CD14-positive monocyte (primary cell): Measurements from ENCODE around the gene TEDC1. TPM values are rescaled to one million over a fixed set of nuclear protein-coding genes. Genes with fewer than 3 reads are reported as not detected.

Experiments
- DNase-seq, 3 donors: peaks; one replicate each; pipeline ENCODE4 v3.0.0-alpha.2; 2011 to 2022
- H2AFZ ChIP-seq: 2 replicates; pipeline ENCODE4 v1.6.0; 2012; ENCODE audit warnings: mild to moderate bottlenecking, low read depth, low read length, inconsistent platforms; ENCODE audit not compliant: insufficient read depth, poor library complexity, severe bottlenecking
- H3K27ac ChIP-seq, 2 donors: 1 replicate in 1 of 2; 2 replicates in 1 of 2; pipeline ENCODE4 v1.5.1; 2012 to 2013; ENCODE audit warnings: low read length in 2 of 2, control low read depth in 1 of 2, inconsistent platforms in 1 of 2, low read depth in 1 of 2, mild to moderate bottlenecking in 1 of 2
- H3K27me3 ChIP-seq, 2 donors: one replicate each; pipeline versions ENCODE4 v1.6.0 to v1.6.1; 2011 to 2013; ENCODE audit warnings: low read length in 2 of 2; ENCODE audit not compliant: control insufficient read depth in 2 of 2, insufficient read depth in 2 of 2
- H3K36me3 ChIP-seq, 2 donors: replicated peaks in 1 of 2; 1 replicate in 1 of 2; 2 replicates in 1 of 2; pipeline versions ENCODE4 v1.5.1 to v1.6.1; 2012 to 2013; ENCODE audit warnings: low read length in 2 of 2, control low read depth in 1 of 2, inconsistent platforms in 1 of 2, mild to moderate bottlenecking in 1 of 2; ENCODE audit not compliant: insufficient read depth in 2 of 2, control insufficient read depth in 1 of 2
- H3K4me1 ChIP-seq, 2 donors: 1 replicate in 1 of 2; 2 replicates in 1 of 2; pipeline versions ENCODE4 v1.5.1 to v1.6.1; 2012 to 2013; ENCODE audit warnings: low read length in 2 of 2, control low read depth in 1 of 2, inconsistent platforms in 1 of 2, mild to moderate bottlenecking in 1 of 2, moderate library complexity in 1 of 2; ENCODE audit not compliant: insufficient read depth in 2 of 2, control insufficient read depth in 1 of 2
- H3K4me2 ChIP-seq: replicated peaks from 2 replicates; pipeline ENCODE3; 2012; ENCODE audit warnings: low read length, moderate library complexity, mild to moderate bottlenecking; ENCODE audit not compliant: poor library complexity, severe bottlenecking; ENCODE audit errors: extremely low read depth
- H3K4me3 ChIP-seq, 3 experiments: fragments of 200-600 bp in 1 of 3; sonication (generic) in 1 of 3; replicated peaks in 1 of 3; 1 replicate in 2 of 3; 2 replicates in 1 of 3; pipeline ENCODE4 v1.5.1; 2011 to 2013; ENCODE audit warnings: low read length in 3 of 3, mild to moderate bottlenecking in 3 of 3, control low read depth in 2 of 3, low read depth in 2 of 3, inconsistent platforms in 1 of 3, moderate library complexity in 1 of 3
- H3K79me2 ChIP-seq: 2 replicates; pipeline ENCODE4 v1.6.0; 2012; ENCODE audit warnings: mild to moderate bottlenecking, control low read depth, inconsistent platforms, low read length, moderate library complexity; ENCODE audit not compliant: insufficient read depth
- H3K9ac ChIP-seq: 2 replicates; pipeline ENCODE4 v1.6.0; 2017; ENCODE audit warnings: low read length, mild to moderate bottlenecking; ENCODE audit not compliant: insufficient read depth, poor library complexity, severe bottlenecking
- H3K9me3 ChIP-seq, 2 donors: replicated peaks in 1 of 2; 1 replicate in 1 of 2; 2 replicates in 1 of 2; pipeline versions ENCODE4 v1.5.1 to v1.6.1; 2012 to 2013; ENCODE audit warnings: low read length in 2 of 2, control low read depth in 1 of 2; ENCODE audit not compliant: control insufficient read depth in 1 of 2, insufficient read depth in 1 of 2
- H4K20me1 ChIP-seq: 2 replicates; pipeline ENCODE4 v1.6.0; 2012; ENCODE audit warnings: mild to moderate bottlenecking, low read length, control low read depth, moderate library complexity; ENCODE audit not compliant: insufficient read depth
- H3K27ac Mint-ChIP-seq, 7 donors: one replicate each; pipeline ENCODE4 v1.8.0; 2020; ENCODE audit warnings: mild to moderate bottlenecking in 7 of 7, mixed read lengths in 7 of 7, moderate library complexity in 6 of 7, inconsistent platforms in 2 of 7
- H3K27me3 Mint-ChIP-seq, 3 donors: one replicate each; pipeline ENCODE4 v1.8.0; 2021 to 2022; ENCODE audit warnings: low read depth in 3 of 3, mild to moderate bottlenecking in 3 of 3, mixed read lengths in 3 of 3, moderate library complexity in 3 of 3, inconsistent platforms in 1 of 3
- H3K36me3 Mint-ChIP-seq, 2 donors: one replicate each; pipeline ENCODE4 v1.8.0; 2020; ENCODE audit warnings: mixed read lengths in 2 of 2, inconsistent platforms in 1 of 2, mild to moderate bottlenecking in 1 of 2
- H3K4me1 Mint-ChIP-seq: one replicate; pipeline ENCODE4 v1.8.0; 2020; ENCODE audit warnings: mild to moderate bottlenecking, mixed read lengths
- H3K4me3 Mint-ChIP-seq, 2 donors: one replicate each; pipeline ENCODE4 v1.8.0; 2020; ENCODE audit warnings: mild to moderate bottlenecking in 2 of 2, mixed read lengths in 2 of 2, moderate library complexity in 1 of 2
- H3K9me3 Mint-ChIP-seq, 7 donors: one replicate each; pipeline ENCODE4 v1.8.0; 2020 to 2022; ENCODE audit warnings: mixed read lengths in 7 of 7, mild to moderate bottlenecking in 6 of 7, moderate library complexity in 6 of 7, inconsistent platforms in 2 of 7
- CTCF ChIP-seq: fragments of 200-600 bp; IDR thresholded peaks from one replicate; pipeline ENCODE4 v1.8.0; 2022; ENCODE audit warnings: antibody characterized with exemption, mild to moderate bottlenecking
- WGBS: methylation state at CpG from one replicate; pipeline ENCODE4 v1.1.5; 2013; ENCODE audit warnings: missing lambda C conversion rate; ENCODE audit not compliant: insufficient coverage; 5-methylcytosine and 5-hydroxymethylcytosine counted together
- intact Hi-C, 2 donors: fragments of 100-400 bp; cut with micrococcal nuclease; formaldehyde crosslinking; loops; one replicate each; pipeline versions ENCODE4 v1.15.0 to v1.15.1; 2023
- polyA plus RNA-seq, 3 donors: library from polyadenylated mRNA; depleted of rRNA in 1 of 3; unstranded in 2 of 3; stranded (reverse) in 1 of 3; fragments of 300-500 nt in 2 of 3; fragments of >200 nt in 1 of 3; fragmentation: Illumina TruSeq in 2 of 3; gene quantifications; 1 replicate in 2 of 3; 2 replicates in 1 of 3; pipeline ENCODE4 v1.2.3, GENCODE V29; 2012 to 2021

The TEDC1 gene
- polyA plus RNA-seq, 3 donors = 7.8 to 23.4 (median 9.0) TPM

GRCh38 chr14:105490267-105490571 lies 827 bp upstream of the TEDC1 start:
- intact Hi-C loops = loop anchor here (1.0 to 5.0 kb wide), 6 partner anchors 41 to 738 kb away; partner anchors contain the start of genes SIVA1 (in 1 of the 2) and TEX22 (in 1 of the 2)
- peaks cover 2 to 18% of the 10 kb centered on the region in 2 donors for H3K27me3 ChIP-seq
- H3K4me1 Mint-ChIP-seq = peaks cover 37% of the 10 kb centered on the region

GRCh38 chr14:105491366-105491973 lies 424 bp downstream of the TEDC1 start:
- H3K9me3 ChIP-seq = no peaks in the 10 kb centered on the region
- peak; percentile 69 to 86 (median 83) for DNase-seq
- intact Hi-C loops = loop anchor here (2.0 to 5.0 kb wide), 5 partner anchors 43 to 739 kb away; partner anchors contain the start of genes SIVA1 (in 1 of the 2) and TEX22 (in 1 of the 2)
- peak overlapping the region; percentile 79 to 81 for H3K4me3 Mint-ChIP-seq
- peaks cover 5 to 17% of the 10 kb centered on the region in 2 donors for H3K36me3 Mint-ChIP-seq
- H3K4me1 Mint-ChIP-seq = peaks cover 24% of the 10 kb centered on the region
- TF ChIP-seq CTCF = no peak
- peak overlapping the region; percentile 81 to 91 for H3K27ac ChIP-seq
- peaks cover 37 to 48% of the 10 kb centered on the region in 2 donors for H3K4me1 ChIP-seq
- peaks cover 5% of the 10 kb centered on the region for H3K79me2 ChIP-seq
- peak overlapping the region; percentile 75 for H2AFZ ChIP-seq
- H3K27me3 Mint-ChIP-seq = peaks cover 5 to 13% (median 9%) of the 10 kb centered on the region in 3 donors
- H3K27ac Mint-ChIP-seq = peak overlapping the region; percentile 90 to 97 (median 94)
- H3K9ac ChIP-seq = peak overlapping the region; percentile 95
- H3K4me3 ChIP-seq = peak overlapping the region; percentile 45 to 89 (median 66)
- peaks cover 31% of the 10 kb centered on the region for H4K20me1 ChIP-seq
- H3K36me3 ChIP-seq = peaks cover 0 to 5% of the 10 kb centered on the region in 2 donors
- H3K27me3 ChIP-seq = peaks cover under 1 to 5% of the 10 kb centered on the region in 2 donors
- H3K9me3 Mint-ChIP-seq = peaks cover 0 to 3% (median 0%) of the 10 kb centered on the region in 7 donors
- 0% methylated on average over 52 of the region's 53 CpGs for WGBS
- peak overlapping the region; percentile 82 for H3K4me2 ChIP-seq

More at GRCh38 chr14:105490267-105490571, 827 bp upstream of the TEDC1 start:
- peaks cover 31% of the 10 kb centered on the region for H4K20me1 ChIP-seq
- peaks cover 5% of the 10 kb centered on the region for H3K79me2 ChIP-seq
- TF ChIP-seq CTCF = no peak
- H3K4me2 ChIP-seq = peak overlapping the region; percentile 82
- WGBS = under 1% methylated on average over 33 of the region's 33 CpGs
- H3K4me1 ChIP-seq = peaks cover 47 to 60% of the 10 kb centered on the region in 2 donors
- H3K36me3 Mint-ChIP-seq = peaks cover 5 to 21% of the 10 kb centered on the region in 2 donors
- H3K9ac ChIP-seq = peak overlapping the region; percentile 95
- peak overlapping the region in 6 of 7 donors; percentile 85 to 96 (median 92) for H3K27ac Mint-ChIP-seq
- H3K27me3 Mint-ChIP-seq = peaks cover 17 to 26% (median 21%) of the 10 kb centered on the region in 3 donors
- no peak for DNase-seq
- H3K4me3 ChIP-seq = peak overlapping the region; percentile 58 to 89 (median 61)
- H3K27ac ChIP-seq = peak overlapping the region; percentile 75 to 91
- H3K9me3 Mint-ChIP-seq = peaks cover 0 to 3% (median 0%) of the 10 kb centered on the region in 7 donors
- peak overlapping the region; percentile 59 for H2AFZ ChIP-seq
- H3K9me3 ChIP-seq = no peaks in the 10 kb centered on the region
- H3K4me3 Mint-ChIP-seq = peak overlapping the region; percentile 80 to 90
- H3K36me3 ChIP-seq = peaks cover 0 to 5% of the 10 kb centered on the region in 2 donors
